GM06990 (cell line): ENCODE results near the gene TBX15.

Source experiments
- DNase-seq: peaks from one replicate; pipeline ENCODE4 v3.0.0-alpha.2; 2011; ENCODE audit not compliant: insufficient read length; ENCODE audit errors: extremely low read depth
- H3K27me3 ChIP-seq: replicated peaks from 2 replicates; pipeline ENCODE4 v1.6.0; 2011; ENCODE audit warnings: low read length; ENCODE audit not compliant: control insufficient read depth, insufficient read depth
- H3K36me3 ChIP-seq: 2 replicates; pipeline ENCODE4 v1.5.1; 2011; ENCODE audit warnings: low read length; ENCODE audit not compliant: control insufficient read depth, insufficient read depth
- H3K4me3 ChIP-seq: replicated peaks from 2 replicates; pipeline ENCODE4 v1.5.1; 2011; ENCODE audit warnings: low read depth, mild to moderate bottlenecking, control low read depth, low read length
- TF ChIP-seq, protein P1 (sequence below): IDR thresholded peaks from 2 replicates; pipeline ENCODE4 v1.5.1; 2011; ENCODE audit warnings: low read length, control low read depth, mild to moderate bottlenecking, inconsistent platforms; ENCODE audit not compliant: insufficient read depth, poor library complexity, severe bottlenecking

The TBX15 gene

DNA sequence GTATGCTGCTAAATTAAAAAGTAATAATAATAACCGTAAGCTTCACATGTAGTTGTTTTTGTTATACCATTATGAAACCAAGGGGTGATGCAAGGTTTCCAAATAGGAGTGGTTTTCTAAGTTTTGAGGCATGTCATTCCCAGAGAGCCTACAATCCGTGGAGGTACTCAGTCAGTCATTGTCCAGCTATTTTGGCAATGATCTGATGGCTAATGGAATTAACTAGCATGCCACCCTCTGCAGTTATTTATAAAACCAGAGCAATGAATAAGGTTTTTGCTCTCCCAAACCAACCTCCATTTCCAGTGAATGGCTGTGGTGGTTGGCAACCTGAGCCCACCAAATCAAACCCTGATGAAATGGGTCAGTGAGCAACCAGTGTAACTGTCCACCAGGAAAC is 106.4 kb downstream of the TBX15 start:
- Histone ChIP-seq H3K4me3 (no peak overlapping the region), H3K36me3 (no peaks in the 10 kb centered on the region), H3K27me3 (no peaks in the 10 kb centered on the region)
- no peak for DNase-seq
- TF ChIP-seq, protein P1, sequence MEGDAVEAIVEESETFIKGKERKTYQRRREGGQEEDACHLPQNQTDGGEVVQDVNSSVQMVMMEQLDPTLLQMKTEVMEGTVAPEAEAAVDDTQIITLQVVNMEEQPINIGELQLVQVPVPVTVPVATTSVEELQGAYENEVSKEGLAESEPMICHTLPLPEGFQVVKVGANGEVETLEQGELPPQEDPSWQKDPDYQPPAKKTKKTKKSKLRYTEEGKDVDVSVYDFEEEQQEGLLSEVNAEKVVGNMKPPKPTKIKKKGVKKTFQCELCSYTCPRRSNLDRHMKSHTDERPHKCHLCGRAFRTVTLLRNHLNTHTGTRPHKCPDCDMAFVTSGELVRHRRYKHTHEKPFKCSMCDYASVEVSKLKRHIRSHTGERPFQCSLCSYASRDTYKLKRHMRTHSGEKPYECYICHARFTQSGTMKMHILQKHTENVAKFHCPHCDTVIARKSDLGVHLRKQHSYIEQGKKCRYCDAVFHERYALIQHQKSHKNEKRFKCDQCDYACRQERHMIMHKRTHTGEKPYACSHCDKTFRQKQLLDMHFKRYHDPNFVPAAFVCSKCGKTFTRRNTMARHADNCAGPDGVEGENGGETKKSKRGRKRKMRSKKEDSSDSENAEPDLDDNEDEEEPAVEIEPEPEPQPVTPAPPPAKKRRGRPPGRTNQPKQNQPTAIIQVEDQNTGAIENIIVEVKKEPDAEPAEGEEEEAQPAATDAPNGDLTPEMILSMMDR = no peak

DNA sequence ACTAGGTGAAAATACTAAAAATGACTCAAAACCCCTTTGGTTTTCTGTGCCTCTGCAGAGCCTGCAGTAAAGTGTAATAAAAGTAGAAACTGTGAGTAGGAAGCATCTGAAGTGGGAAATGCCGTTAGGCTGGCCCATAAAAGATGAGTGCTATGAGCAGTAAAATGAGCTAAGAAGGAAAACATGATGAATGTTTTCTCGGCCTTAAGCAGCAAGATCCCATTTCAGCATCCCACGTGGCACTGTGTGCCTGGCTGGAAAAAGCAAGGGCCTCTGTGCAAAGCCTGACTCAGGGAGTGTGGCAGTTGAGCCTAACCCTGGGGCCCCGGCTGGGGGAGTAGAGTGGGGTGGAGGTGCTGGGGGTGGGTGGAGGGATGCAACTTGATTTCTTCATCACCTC is 109.5 kb downstream of the TBX15 start:
- TF ChIP-seq, protein P1 = no peak
- DNase-seq = no peak
- no peak overlapping the region for H3K4me3 ChIP-seq
- no peaks in the 10 kb centered on the region for H3K36me3 ChIP-seq
- H3K27me3 ChIP-seq = no peaks in the 10 kb centered on the region

DNA sequence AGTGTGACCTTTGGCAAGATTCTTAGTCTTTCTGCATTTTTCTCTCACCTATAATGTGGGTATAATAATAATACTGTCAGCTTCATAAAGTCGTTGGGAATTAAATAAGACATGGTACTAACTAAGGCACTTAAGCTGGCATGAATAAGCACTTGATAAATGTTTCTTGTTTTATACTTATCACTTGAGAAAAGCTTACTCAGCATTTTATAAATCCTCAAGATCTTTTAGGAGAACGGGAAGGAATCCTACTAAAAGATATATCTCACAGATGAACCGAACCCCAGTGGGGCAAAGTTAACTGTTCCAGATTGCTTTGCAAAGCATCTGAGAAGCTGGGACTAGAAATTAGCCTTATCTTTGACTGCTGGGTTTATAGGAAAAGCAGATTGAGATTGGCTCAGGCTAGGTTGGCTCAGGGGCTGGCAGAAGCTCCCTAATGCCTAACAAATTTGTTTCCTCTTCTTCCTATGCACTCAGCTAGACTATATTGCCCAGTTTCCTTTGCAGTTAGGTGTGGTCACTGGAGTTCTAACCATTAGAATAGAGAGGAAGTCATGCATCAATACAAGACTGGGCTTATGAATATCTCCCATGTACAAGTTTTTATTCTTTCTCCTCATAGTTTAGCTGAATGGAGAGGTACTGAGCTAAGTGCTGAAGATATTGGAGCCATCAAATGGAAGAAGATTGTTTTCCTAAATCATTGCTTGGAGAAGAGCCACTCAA is 110.3 kb downstream of the TBX15 start:
- TF ChIP-seq, protein P1 = no peak
- no peak overlapping the region for H3K4me3 ChIP-seq
- no peak for DNase-seq
- H3K36me3 ChIP-seq = no peaks in the 10 kb centered on the region
- H3K27me3 ChIP-seq = no peaks in the 10 kb centered on the region

DNA sequence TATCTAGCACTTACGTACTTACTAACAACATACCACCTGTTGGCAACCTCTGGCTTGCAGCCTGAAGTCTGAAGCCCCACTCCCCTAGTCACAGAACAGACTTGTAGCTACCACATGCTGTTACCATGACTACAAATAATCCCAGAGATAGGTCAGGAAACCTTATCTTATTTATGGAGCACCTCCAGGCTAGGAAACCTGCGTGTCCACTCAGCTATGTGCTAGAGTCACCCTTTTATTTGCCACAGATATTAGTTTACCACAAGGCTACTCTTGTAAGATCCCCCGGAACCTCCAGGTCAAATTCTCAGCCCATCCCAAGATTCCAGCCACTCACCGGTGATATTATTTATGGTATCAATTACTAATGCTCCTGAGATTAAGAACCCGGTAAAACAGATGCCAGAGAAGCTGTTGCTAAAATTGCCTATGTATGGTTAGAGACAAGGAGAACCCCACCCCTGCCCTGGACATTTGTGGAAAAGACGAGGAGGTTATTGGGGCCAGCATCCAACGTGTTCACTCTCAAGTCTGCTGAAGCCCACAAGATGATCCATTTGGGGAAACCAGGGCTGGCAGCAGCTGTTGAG is 116.5 kb downstream of the TBX15 start:
- DNase-seq = no peak
- Histone ChIP-seq H3K27me3 (no peaks in the 10 kb centered on the region; the same call in 1 of the 2 replicates), H3K36me3 (no peaks in the 10 kb centered on the region), H3K4me3 (no peak overlapping the region)
- TF ChIP-seq, protein P1 = no peak

DNA sequence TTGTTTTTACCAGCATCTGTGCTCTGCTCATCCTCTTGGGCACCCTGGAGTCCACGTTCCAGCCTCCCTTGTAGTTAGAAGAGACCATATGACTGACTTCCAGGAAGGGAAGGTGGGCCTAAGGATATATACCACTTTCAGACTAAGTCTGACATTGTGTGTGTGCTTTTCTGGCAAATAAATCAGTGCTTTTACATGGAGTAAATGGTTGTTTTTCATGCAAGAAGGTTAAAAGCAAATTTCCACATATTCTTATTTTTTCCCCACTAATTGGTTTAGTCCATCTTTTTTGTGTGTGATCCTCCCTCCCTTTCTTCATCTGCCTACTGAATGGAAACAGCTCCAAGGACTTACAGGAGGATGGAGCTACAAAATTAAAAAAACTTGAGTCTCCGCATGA is 119.8 kb downstream of the TBX15 start:
- TF ChIP-seq, protein P1 = no peak
- no peaks in the 10 kb centered on the region for H3K36me3 ChIP-seq
- H3K27me3 ChIP-seq = no peaks in the 10 kb centered on the region; the same call in 1 of the 2 replicates
- no peak for DNase-seq
- H3K4me3 ChIP-seq = no peak overlapping the region

DNA sequence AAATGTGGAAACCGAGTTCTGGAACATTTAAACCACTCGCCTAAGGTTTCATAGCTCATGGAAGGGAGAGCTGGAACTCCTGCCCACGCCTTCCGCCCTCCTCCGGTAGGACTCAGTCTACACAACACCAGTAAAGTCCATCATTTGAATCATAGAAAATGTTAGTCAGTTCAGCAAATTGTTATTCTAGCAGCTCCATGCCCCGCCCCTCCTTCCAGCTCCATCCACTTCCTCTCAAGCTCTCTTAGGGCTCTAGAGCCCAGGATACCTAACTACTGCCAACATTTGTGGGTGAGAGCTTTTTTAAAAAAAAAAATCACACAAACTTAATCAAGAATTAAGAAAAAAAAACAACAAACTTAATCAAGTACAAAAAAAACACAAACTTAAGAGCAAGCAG is 121.8 kb downstream of the TBX15 start:
- no peaks in the 10 kb centered on the region for H3K36me3 ChIP-seq
- no peak for DNase-seq
- H3K4me3 ChIP-seq = no peak overlapping the region
- TF ChIP-seq, protein P1 = no peak
- no peaks in the 10 kb centered on the region; the same call in 1 of the 2 replicates for H3K27me3 ChIP-seq
